Gastrocnemius medialis (tissue), 4 donors: Measurements from ENCODE around the gene IQSEC2.

Experiments used
- POLR2A ChIP-seq, 2 donors: fragments of 450-650 bp; IDR thresholded peaks; one replicate each; pipeline ENCODE4 v1.6.1; 2017; ENCODE audit warnings: antibody characterized with exemption in 2 of 2, mild to moderate bottlenecking in 2 of 2, moderate library complexity in 2 of 2
- TF ChIP-seq, protein P1 (sequence below), 5 experiments: fragments of 450-650 bp in 3 of 5; fragments of 200-600 bp in 2 of 5; sonication (generic) in 2 of 5; IDR thresholded peaks in 4 of 5; conservative IDR thresholded peaks in 1 of 5; 1 replicate in 4 of 5; 2 replicates in 1 of 5; pipeline ENCODE4 v1.5.1; 2016 to 2019; ENCODE audit warnings: antibody characterized with exemption in 5 of 5, mild to moderate bottlenecking in 3 of 5, moderate library complexity in 3 of 5

DNA sequence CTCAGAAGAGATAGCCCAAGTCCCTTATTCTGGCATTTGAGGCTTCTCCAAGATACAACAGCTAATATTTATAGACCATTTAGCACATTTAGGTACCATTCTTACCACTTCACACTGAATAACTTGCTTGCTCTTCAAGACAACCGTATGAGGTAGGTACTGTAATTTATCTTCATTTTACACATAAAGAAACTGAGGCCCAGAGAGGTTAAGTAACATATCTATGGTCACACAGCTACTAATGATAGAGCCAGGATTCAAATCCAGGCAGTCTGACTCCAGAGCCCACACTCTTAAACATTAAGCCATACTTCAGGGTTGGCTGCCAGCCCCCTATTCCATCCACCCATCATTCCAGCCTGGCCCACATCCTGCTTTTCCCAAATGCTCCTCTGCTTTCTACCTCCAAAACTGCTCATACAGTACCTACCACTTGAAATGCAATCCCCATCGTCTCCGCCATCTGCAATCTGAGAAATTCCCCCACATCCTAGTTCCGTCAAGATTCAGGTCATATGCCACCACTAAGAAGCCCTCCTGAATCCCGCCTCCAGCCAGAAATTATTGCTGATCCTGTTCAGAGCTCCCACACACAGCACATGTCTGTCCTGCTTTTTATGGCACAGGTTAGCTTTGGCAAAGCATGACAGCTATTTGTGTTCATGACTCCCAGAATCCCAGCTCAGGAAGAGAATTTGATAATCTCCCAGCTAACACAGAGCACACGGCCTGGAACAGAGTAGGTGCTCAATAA is 23.5 kb downstream of the IQSEC2 start:
- TF ChIP-seq, protein P1, sequence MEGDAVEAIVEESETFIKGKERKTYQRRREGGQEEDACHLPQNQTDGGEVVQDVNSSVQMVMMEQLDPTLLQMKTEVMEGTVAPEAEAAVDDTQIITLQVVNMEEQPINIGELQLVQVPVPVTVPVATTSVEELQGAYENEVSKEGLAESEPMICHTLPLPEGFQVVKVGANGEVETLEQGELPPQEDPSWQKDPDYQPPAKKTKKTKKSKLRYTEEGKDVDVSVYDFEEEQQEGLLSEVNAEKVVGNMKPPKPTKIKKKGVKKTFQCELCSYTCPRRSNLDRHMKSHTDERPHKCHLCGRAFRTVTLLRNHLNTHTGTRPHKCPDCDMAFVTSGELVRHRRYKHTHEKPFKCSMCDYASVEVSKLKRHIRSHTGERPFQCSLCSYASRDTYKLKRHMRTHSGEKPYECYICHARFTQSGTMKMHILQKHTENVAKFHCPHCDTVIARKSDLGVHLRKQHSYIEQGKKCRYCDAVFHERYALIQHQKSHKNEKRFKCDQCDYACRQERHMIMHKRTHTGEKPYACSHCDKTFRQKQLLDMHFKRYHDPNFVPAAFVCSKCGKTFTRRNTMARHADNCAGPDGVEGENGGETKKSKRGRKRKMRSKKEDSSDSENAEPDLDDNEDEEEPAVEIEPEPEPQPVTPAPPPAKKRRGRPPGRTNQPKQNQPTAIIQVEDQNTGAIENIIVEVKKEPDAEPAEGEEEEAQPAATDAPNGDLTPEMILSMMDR (IDR thresholded peaks at IDR 0.05 in 4 of 5, conservative IDR thresholded peaks at IDR 0.05 in 1 of 5) = no peak
- TF ChIP-seq POLR2A (IDR thresholded peaks at IDR 0.05) = no peak
